Fibroblast of skin of right quadriceps (primary cell): Measurements from ENCODE around the gene CYLD.

Source experiments
- DNase-seq: peaks from one replicate; pipeline ENCODE4 v3.0.0-alpha.2; 2013

CYLD gene

GRCh38 chr16:50741781-50742575, at the start of gene CYLD:
Gene CYLD, plus strand, starts transcription at chr16:50742086. Its CDS starts 7,613 bp downstream, at chr16:50749699.
- peak; percentile 99 for DNase-seq

- no peak for DNase-seq
Measured at GRCh38 chr16:50692644-50692998, 49.3 kb upstream of the CYLD start.

GRCh38 chr16:50692999-50693781, 48.7 kb upstream of the CYLD start, which contains the start of gene NOD2:
Gene NOD2, plus strand, starts transcription at chr16:50693606. Its CDS starts 5,890 bp downstream, at chr16:50699496.
- no peak for DNase-seq

- no peak for DNase-seq
Measured at GRCh38 chr16:50694206-50694605, 47.7 kb upstream of the CYLD start.

- DNase-seq = no peak
Measured at GRCh38 chr16:50695017-50696000, 46.6 kb upstream of the CYLD start.

GRCh38 chr16:50696126-50696525, 45.8 kb upstream of the CYLD start:
- no peak for DNase-seq

GRCh38 chr16:50696575-50697420, 45.1 kb upstream of the CYLD start:
- DNase-seq = peak; percentile 40

- no peak for DNase-seq
Measured at GRCh38 chr16:50697421-50697715, 44.5 kb upstream of the CYLD start.

- no peak for DNase-seq
Measured at GRCh38 chr16:50697881-50698767, 43.8 kb upstream of the CYLD start.

GRCh38 chr16:50699326-50700159, 42.3 kb upstream of the CYLD start:
- no peak for DNase-seq

GRCh38 chr16:50702725-50703124, 39.2 kb upstream of the CYLD start:
- no peak for DNase-seq

GRCh38 chr16:50704245-50704644, 37.6 kb upstream of the CYLD start:
- DNase-seq = no peak

- no peak for DNase-seq
Measured at GRCh38 chr16:50705436-50706110, 36.3 kb upstream of the CYLD start.

GRCh38 chr16:50706250-50706649, 35.6 kb upstream of the CYLD start:
- no peak for DNase-seq

GRCh38 chr16:50708373-50709060, 33.4 kb upstream of the CYLD start:
- DNase-seq = no peak

GRCh38 chr16:50709061-50709684, 32.7 kb upstream of the CYLD start:
- DNase-seq = no peak

GRCh38 chr16:50709980-50710379, 31.9 kb upstream of the CYLD start:
- DNase-seq = no peak

- no peak for DNase-seq
Measured at GRCh38 chr16:50711040-50711439, 30.8 kb upstream of the CYLD start.
